WTC11 (cell line): ENCODE data around the gene LDB3. TPM values are rescaled to one million over a fixed set of nuclear protein-coding genes. Genes with fewer than 3 reads are reported as not detected.

ENCODE experiments used
- ATAC-seq: fragments of 200-7000 bp; cut with Tn5 transposase; 2 replicates; pipeline ENCODE4 v1.10.0; 2021; ENCODE audit warnings: mild to moderate bottlenecking, moderate library complexity
- CTCF ChIA-PET: fragments of 300-600 bp; sonication (Branson Sonifier 250); formaldehyde crosslinking; loops from one replicate; lab custom pipeline; 2021; ENCODE audit warnings: antibody characterized with exemption; lab: Charles Lee
- POLR2A ChIA-PET: fragments of 350-600 bp; sonication (Branson Sonifier 250); formaldehyde crosslinking; loops from one replicate; lab custom pipeline; 2021; ENCODE audit warnings: antibody characterized with exemption; lab: Charles Lee
- DNase-seq: peaks from one replicate; pipeline ENCODE4 v3.0.0; 2021; ENCODE audit warnings: low spot score
- H3K27ac Mint-ChIP-seq: 2 replicates; pipeline ENCODE4 v1.8.0; 2021; ENCODE audit warnings: mixed read lengths
- H3K27me3 Mint-ChIP-seq: 2 replicates; pipeline ENCODE4 v1.8.0; 2021; ENCODE audit warnings: low read depth, mild to moderate bottlenecking, moderate library complexity, mixed read lengths
- H3K36me3 Mint-ChIP-seq: 2 replicates; pipeline ENCODE4 v1.8.0; 2021; ENCODE audit warnings: mixed read lengths
- H3K4me1 Mint-ChIP-seq: 2 replicates; pipeline ENCODE4 v1.8.0; 2022; ENCODE audit warnings: mixed read lengths
- H3K4me3 Mint-ChIP-seq: 2 replicates; pipeline ENCODE4 v1.8.0; 2021; ENCODE audit warnings: mild to moderate bottlenecking, moderate library complexity, mixed read lengths
- H3K9me3 Mint-ChIP-seq: 2 replicates; pipeline ENCODE4 v1.8.0; 2021; ENCODE audit warnings: mixed read lengths
- ATF1 ChIP-seq: sonication (generic); formaldehyde crosslinking; IDR thresholded peaks from 2 replicates; pipeline ENCODE4 v1.8.1; 2023; ENCODE audit warnings: mild to moderate bottlenecking, moderate library complexity, missing genetic modification reagents
- CREB1 ChIP-seq: sonication (generic); formaldehyde crosslinking; IDR thresholded peaks from 2 replicates; pipeline ENCODE4 v1.8.0; 2023; ENCODE audit warnings: mild to moderate bottlenecking, missing genetic modification reagents
- E2F4 ChIP-seq: sonication (generic); formaldehyde crosslinking; IDR thresholded peaks from 2 replicates; pipeline ENCODE4 v1.8.1; 2022; ENCODE audit warnings: low read depth, mild to moderate bottlenecking, moderate library complexity, missing genetic modification reagents, borderline replicate concordance
- GRHL2 ChIP-seq: fragments of 250-450 bp; sonication (Bioruptor Pico); IDR thresholded peaks from 2 replicates; pipeline ENCODE4 v1.8.0; 2022; ENCODE audit warnings: mild to moderate bottlenecking, moderate library complexity; ENCODE audit not compliant: insufficient replicate concordance, severe bottlenecking
- IRF1 ChIP-seq: sonication (generic); formaldehyde crosslinking; IDR thresholded peaks from 2 replicates; pipeline ENCODE4 v1.8.0; 2023; ENCODE audit warnings: missing genetic modification reagents
- JUN ChIP-seq: sonication (generic); formaldehyde crosslinking; IDR thresholded peaks from 2 replicates; pipeline ENCODE4 v1.8.0; 2023; ENCODE audit warnings: mild to moderate bottlenecking, missing genetic modification reagents
- MXD4 ChIP-seq: fragments of 250-450 bp; sonication (Bioruptor Pico); IDR thresholded peaks from 2 replicates; pipeline ENCODE4 v1.8.0; 2021; ENCODE audit warnings: mild to moderate bottlenecking, moderate library complexity, borderline replicate concordance
- MYBL2 ChIP-seq: sonication (generic); formaldehyde crosslinking; IDR thresholded peaks from 2 replicates; pipeline ENCODE4 v1.8.1; 2023; ENCODE audit warnings: mild to moderate bottlenecking, moderate library complexity, missing genetic modification reagents
- NFATC4 ChIP-seq: fragments of 250-450 bp; sonication (Bioruptor Pico); IDR thresholded peaks from 2 replicates; pipeline ENCODE4 v1.9.0; 2021; ENCODE audit warnings: mild to moderate bottlenecking
- NFYB ChIP-seq: sonication (generic); formaldehyde crosslinking; conservative IDR thresholded peaks from 2 replicates; pipeline ENCODE4 v1.8.0; 2022; ENCODE audit warnings: low read depth, missing genetic modification reagents
- NR1H2 ChIP-seq: sonication (generic); formaldehyde crosslinking; IDR thresholded peaks from 2 replicates; pipeline ENCODE4 v1.9.0; 2021; ENCODE audit warnings: mild to moderate bottlenecking, moderate library complexity, missing genetic modification reagents
- NR2C2 ChIP-seq: sonication (generic); formaldehyde crosslinking; IDR thresholded peaks from 2 replicates; pipeline ENCODE4 v1.8.0; 2022; ENCODE audit warnings: mild to moderate bottlenecking, missing genetic modification reagents
- TCF7 ChIP-seq: sonication (generic); formaldehyde crosslinking; IDR thresholded peaks from 2 replicates; pipeline ENCODE4 v1.8.0; 2022; ENCODE audit warnings: mild to moderate bottlenecking, low read depth, missing genetic modification reagents, moderate library complexity
- ZNF138 ChIP-seq: sonication (generic); formaldehyde crosslinking; conservative IDR thresholded peaks from 2 replicates; pipeline ENCODE4 v1.8.1; 2022; ENCODE audit warnings: mild to moderate bottlenecking, moderate library complexity, missing genetic modification reagents
- ZNF219 ChIP-seq: sonication (generic); formaldehyde crosslinking; IDR thresholded peaks from 2 replicates; pipeline ENCODE4 v1.8.0; 2023; ENCODE audit warnings: missing genetic modification reagents, mild to moderate bottlenecking, borderline replicate concordance
- ZNF416 ChIP-seq: fragments of 250-450 bp; sonication (Bioruptor Pico); IDR thresholded peaks from 2 replicates; pipeline ENCODE4 v1.9.0; 2021; ENCODE audit warnings: mild to moderate bottlenecking, inconsistent platforms
- ZNF423 ChIP-seq: fragments of 250-450 bp; sonication (Bioruptor Pico); IDR thresholded peaks from 2 replicates; pipeline ENCODE4 v2.1.2; 2022; ENCODE audit warnings: mild to moderate bottlenecking, moderate library complexity
- ZNF532 ChIP-seq: fragments of 250-450 bp; sonication (Bioruptor Pico); IDR thresholded peaks from 2 replicates; pipeline ENCODE4 v1.9.0; 2021; ENCODE audit warnings: mild to moderate bottlenecking, borderline replicate concordance
- total RNA-seq: library from RNA; stranded (reverse); gene quantifications from 3 replicates; pipeline ENCODE4 v1.2.3, GENCODE V29; 2021
- TF ChIP-seq, protein P1 (sequence below): fragments of 250-450 bp; sonication (Bioruptor Pico); IDR thresholded peaks from 2 replicates; pipeline ENCODE4 v1.8.0; 2021; ENCODE audit warnings: mild to moderate bottlenecking
- TF ChIP-seq, protein P2 (sequence below): sonication (generic); formaldehyde crosslinking; IDR thresholded peaks from 2 replicates; pipeline ENCODE4 v1.8.1; 2023; ENCODE audit warnings: mild to moderate bottlenecking, missing genetic modification reagents

The LDB3 gene
- total RNA-seq, 1 experiment from 2014 or later, result 0.42 TPM

- TF ChIP-seq ZNF416 (CRISPR knock-in tag) (no peak), ZNF423 (CRISPR knock-in tag) (no peak), NR1H2 (no peak), ZNF219 (CRISPR knock-in tag) (no peak), NR2C2 (no peak), MXD4 (CRISPR knock-in tag) (no peak), IRF1 (CRISPR knock-in tag) (no peak), CREB1 (CRISPR knock-in tag) (no peak), ATF1 (CRISPR knock-in tag) (no peak), MYBL2 (CRISPR knock-in tag) (no peak), E2F4 (CRISPR knock-in tag) (no peak)
- TF ChIP-seq, protein P1, sequence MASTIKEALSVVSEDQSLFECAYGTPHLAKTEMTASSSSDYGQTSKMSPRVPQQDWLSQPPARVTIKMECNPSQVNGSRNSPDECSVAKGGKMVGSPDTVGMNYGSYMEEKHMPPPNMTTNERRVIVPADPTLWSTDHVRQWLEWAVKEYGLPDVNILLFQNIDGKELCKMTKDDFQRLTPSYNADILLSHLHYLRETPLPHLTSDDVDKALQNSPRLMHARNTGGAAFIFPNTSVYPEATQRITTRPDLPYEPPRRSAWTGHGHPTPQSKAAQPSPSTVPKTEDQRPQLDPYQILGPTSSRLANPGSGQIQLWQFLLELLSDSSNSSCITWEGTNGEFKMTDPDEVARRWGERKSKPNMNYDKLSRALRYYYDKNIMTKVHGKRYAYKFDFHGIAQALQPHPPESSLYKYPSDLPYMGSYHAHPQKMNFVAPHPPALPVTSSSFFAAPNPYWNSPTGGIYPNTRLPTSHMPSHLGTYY, result no peak
- TF ChIP-seq, protein P2, sequence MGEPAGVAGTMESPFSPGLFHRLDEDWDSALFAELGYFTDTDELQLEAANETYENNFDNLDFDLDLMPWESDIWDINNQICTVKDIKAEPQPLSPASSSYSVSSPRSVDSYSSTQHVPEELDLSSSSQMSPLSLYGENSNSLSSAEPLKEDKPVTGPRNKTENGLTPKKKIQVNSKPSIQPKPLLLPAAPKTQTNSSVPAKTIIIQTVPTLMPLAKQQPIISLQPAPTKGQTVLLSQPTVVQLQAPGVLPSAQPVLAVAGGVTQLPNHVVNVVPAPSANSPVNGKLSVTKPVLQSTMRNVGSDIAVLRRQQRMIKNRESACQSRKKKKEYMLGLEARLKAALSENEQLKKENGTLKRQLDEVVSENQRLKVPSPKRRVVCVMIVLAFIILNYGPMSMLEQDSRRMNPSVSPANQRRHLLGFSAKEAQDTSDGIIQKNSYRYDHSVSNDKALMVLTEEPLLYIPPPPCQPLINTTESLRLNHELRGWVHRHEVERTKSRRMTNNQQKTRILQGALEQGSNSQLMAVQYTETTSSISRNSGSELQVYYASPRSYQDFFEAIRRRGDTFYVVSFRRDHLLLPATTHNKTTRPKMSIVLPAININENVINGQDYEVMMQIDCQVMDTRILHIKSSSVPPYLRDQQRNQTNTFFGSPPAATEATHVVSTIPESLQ (CRISPR knock-in tag), result no peak
These were observed 5.3 kb upstream of the LDB3 start (continued) for GRCh38 chr10:86663046-86663345.

GRCh38 chr10:86663576-86664339 is 4.6 kb upstream of the LDB3 start:
- POLR2A ChIA-PET, result interaction anchor here (0.5 to 0.6 kb wide), 2 partner anchors 122 to 441 kb away, joined by 3 read pairs; no protein-coding TSS in a partner anchor
- peak; percentile 10; the same call in 1 of the 2 replicates for ATAC-seq
- H3K9me3 Mint-ChIP-seq, result no peaks in the 10 kb centered on the region
- no peak overlapping the region for H3K27ac Mint-ChIP-seq
- H3K4me3 Mint-ChIP-seq, result no peak overlapping the region
- CTCF ChIA-PET, result interaction anchor here (1.0 to 1.7 kb wide), 9 partner anchors 8 to 276 kb away, joined by 3 to 6 read pairs (median 4); no protein-coding TSS in a partner anchor
- H3K4me1 Mint-ChIP-seq, result peaks cover 16% of the 10 kb centered on the region
- H3K36me3 Mint-ChIP-seq, result no peaks in the 10 kb centered on the region
- no peak for TF ChIP-seq NFATC4 (CRISPR knock-in tag)
- TF ChIP-seq NFYB (CRISPR knock-in tag), result peak; percentile 48; the same call in 1 of the 2 replicates
- no peaks in the 10 kb centered on the region for H3K27me3 Mint-ChIP-seq
- no peak for DNase-seq

- H3K4me3 Mint-ChIP-seq, result no peak overlapping the region
- CTCF ChIA-PET, result interaction anchor here (0.5 to 1.2 kb wide), 3 partner anchors 20 to 274 kb away, joined by 3 to 4 read pairs (median 4); no protein-coding TSS in a partner anchor
- peaks cover 18% of the 10 kb centered on the region for H3K4me1 Mint-ChIP-seq
- POLR2A ChIA-PET, result interaction anchor here (0.5 to 0.6 kb wide), 2 partner anchors 122 to 440 kb away, joined by 3 read pairs; no protein-coding TSS in a partner anchor
- ATAC-seq, result no peak
- DNase-seq, result no peak
- H3K27me3 Mint-ChIP-seq, result no peaks in the 10 kb centered on the region
- no peak overlapping the region for H3K27ac Mint-ChIP-seq
- no peaks in the 10 kb centered on the region for H3K9me3 Mint-ChIP-seq
- no peaks in the 10 kb centered on the region for H3K36me3 Mint-ChIP-seq
- no peak for TF ChIP-seq ZNF138
- no peak for TF ChIP-seq ZNF532 (CRISPR knock-in tag)
- no peak for TF ChIP-seq JUN (CRISPR knock-in tag)
- TF ChIP-seq GRHL2 (CRISPR knock-in tag), result no peak
- no peak for TF ChIP-seq TCF7
These were observed 3.7 kb upstream of the LDB3 start for GRCh38 chr10:86664341-86665217.
